SK-N-SH treated with all-trans-retinoic acid at 6 μM for 48 hours (cell line): ENCODE results near the gene PARVB.

Source experiments
- ATAC-seq: fragments of 200-7000 bp; cut with Tn5 transposase; 3 replicates; pipeline ENCODE4 v1.9.1; 2020; ENCODE audit warnings: mild to moderate bottlenecking, moderate library complexity
- ARNTL ChIP-seq: fragments of 450-650 bp; formaldehyde crosslinking; IDR thresholded peaks from 2 replicates; pipeline ENCODE4 v1.5.0; 2020; ENCODE audit warnings: low read depth, mild to moderate bottlenecking, moderate library complexity, borderline replicate concordance
- BACH2 ChIP-seq: fragments of 250-450 bp; sonication (Bioruptor Pico); IDR thresholded peaks from 2 replicates; pipeline ENCODE4 v1.9.0; 2021; ENCODE audit warnings: mild to moderate bottlenecking, borderline replicate concordance
- CSDC2 ChIP-seq: fragments of 250-450 bp; sonication (Bioruptor Pico); IDR thresholded peaks from 2 replicates; pipeline ENCODE4 v1.5.0; 2020; ENCODE audit warnings: mild to moderate bottlenecking, moderate library complexity
- ESRRG ChIP-seq: fragments of 250-450 bp; sonication (Bioruptor Pico); IDR thresholded peaks from 2 replicates; pipeline ENCODE4 v1.6.1; 2021; ENCODE audit warnings: mild to moderate bottlenecking
- GLIS3 ChIP-seq: fragments of 250-450 bp; sonication (Bioruptor Pico); IDR thresholded peaks from 2 replicates; pipeline ENCODE4 v1.5.0; 2020; ENCODE audit warnings: mild to moderate bottlenecking, moderate library complexity
- ISL1 ChIP-seq: fragments of 250-450 bp; sonication (Bioruptor Pico); IDR thresholded peaks from 2 replicates; pipeline ENCODE4 v2.1.2; 2022; ENCODE audit warnings: mild to moderate bottlenecking, moderate library complexity
- PPARA ChIP-seq: fragments of 250-450 bp; sonication (Bioruptor Pico); IDR thresholded peaks from 2 replicates; pipeline ENCODE4 v1.5.0; 2020; ENCODE audit warnings: mild to moderate bottlenecking, borderline replicate concordance
- RARB ChIP-seq: fragments of 250-450 bp; sonication (Bioruptor Pico); IDR thresholded peaks from 2 replicates; pipeline ENCODE4 v1.8.0; 2021; ENCODE audit warnings: mild to moderate bottlenecking, moderate library complexity
- SNAI2 ChIP-seq: fragments of 250-450 bp; sonication (Bioruptor Pico); IDR thresholded peaks from 2 replicates; pipeline ENCODE4 v1.5.0; 2020; ENCODE audit warnings: mild to moderate bottlenecking, moderate library complexity
- TCF4 ChIP-seq: fragments of 250-450 bp; sonication (Bioruptor Pico); IDR thresholded peaks from 2 replicates; pipeline ENCODE4 v1.8.0; 2021; ENCODE audit warnings: mild to moderate bottlenecking, moderate library complexity, borderline replicate concordance
- TOX ChIP-seq: fragments of 250-450 bp; sonication (Bioruptor Pico); IDR thresholded peaks from 2 replicates; pipeline ENCODE4 v1.8.0; 2021; ENCODE audit warnings: mild to moderate bottlenecking, moderate library complexity, borderline replicate concordance
- ZFP3 ChIP-seq: fragments of 250-450 bp; sonication (Bioruptor Pico); IDR thresholded peaks from 2 replicates; pipeline ENCODE4 v1.5.0; 2020; ENCODE audit warnings: mild to moderate bottlenecking, moderate library complexity
- ZFP30 ChIP-seq: fragments of 450-650 bp; formaldehyde crosslinking; IDR thresholded peaks from 2 replicates; pipeline ENCODE4 v1.5.0; 2022; ENCODE audit warnings: mild to moderate bottlenecking, moderate library complexity
- ZNF565 ChIP-seq: fragments of 450-650 bp; formaldehyde crosslinking; conservative IDR thresholded peaks from 2 replicates; pipeline ENCODE4 v1.5.0; 2020; ENCODE audit warnings: low read depth, mild to moderate bottlenecking, moderate library complexity
- ZNF70 ChIP-seq: fragments of 450-650 bp; formaldehyde crosslinking; IDR thresholded peaks from 2 replicates; pipeline ENCODE4 v1.5.0; 2020; ENCODE audit warnings: mild to moderate bottlenecking, moderate library complexity
- ZNF8 ChIP-seq: fragments of 450-650 bp; formaldehyde crosslinking; IDR thresholded peaks from 2 replicates; pipeline ENCODE4 v1.5.0; 2020; ENCODE audit warnings: mild to moderate bottlenecking, moderate library complexity
- TF ChIP-seq, protein P1 (sequence below): fragments of 250-450 bp; sonication (Bioruptor Pico); IDR thresholded peaks from 2 replicates; pipeline ENCODE4 v1.5.0; 2020; ENCODE audit warnings: mild to moderate bottlenecking, moderate library complexity
- TF ChIP-seq, protein P2 (sequence below): fragments of 250-450 bp; sonication (Bioruptor Pico); IDR thresholded peaks from 2 replicates; pipeline ENCODE4 v1.8.0; 2020; ENCODE audit warnings: mild to moderate bottlenecking, moderate library complexity, borderline replicate concordance
- TF ChIP-seq, protein P3 (sequence below): fragments of 250-450 bp; sonication (Bioruptor Pico); IDR thresholded peaks from 2 replicates; pipeline ENCODE4 v1.5.1; 2021; ENCODE audit warnings: mild to moderate bottlenecking, moderate library complexity
- TF ChIP-seq, protein P4 (sequence below): fragments of 250-450 bp; sonication (Bioruptor Pico); IDR thresholded peaks from 2 replicates; pipeline ENCODE4 v1.5.1; 2020; ENCODE audit warnings: low read depth, mild to moderate bottlenecking, moderate library complexity
- TF ChIP-seq, protein P5 (sequence below): fragments of 250-450 bp; sonication (Bioruptor Pico); IDR thresholded peaks from 2 replicates; pipeline ENCODE4 v1.8.0; 2021; ENCODE audit warnings: low read depth, mild to moderate bottlenecking, moderate library complexity, borderline replicate concordance

The PARVB gene

DNA sequence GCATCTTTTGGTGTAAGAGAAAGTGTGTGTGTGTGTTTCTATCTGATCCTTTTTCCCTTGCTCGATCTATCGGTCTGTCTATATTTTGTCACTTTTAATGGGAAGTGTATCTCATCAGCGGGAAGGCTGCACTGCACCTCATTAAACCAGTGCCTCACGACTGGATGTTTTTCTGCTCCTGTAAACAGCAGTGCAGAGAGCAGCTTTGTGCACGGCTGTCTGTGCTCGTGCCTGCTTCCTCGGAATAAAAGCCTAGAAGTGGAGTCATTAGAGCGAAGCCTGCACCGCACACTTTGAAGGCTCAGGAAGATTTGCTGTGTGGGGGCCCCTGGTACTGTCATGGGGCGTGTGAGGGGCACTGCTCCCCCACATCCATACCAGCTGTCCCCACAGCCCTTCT, 129.6 kb downstream of the PARVB start:
- ATAC-seq: no peak
- TF ChIP-seq, protein P1, sequence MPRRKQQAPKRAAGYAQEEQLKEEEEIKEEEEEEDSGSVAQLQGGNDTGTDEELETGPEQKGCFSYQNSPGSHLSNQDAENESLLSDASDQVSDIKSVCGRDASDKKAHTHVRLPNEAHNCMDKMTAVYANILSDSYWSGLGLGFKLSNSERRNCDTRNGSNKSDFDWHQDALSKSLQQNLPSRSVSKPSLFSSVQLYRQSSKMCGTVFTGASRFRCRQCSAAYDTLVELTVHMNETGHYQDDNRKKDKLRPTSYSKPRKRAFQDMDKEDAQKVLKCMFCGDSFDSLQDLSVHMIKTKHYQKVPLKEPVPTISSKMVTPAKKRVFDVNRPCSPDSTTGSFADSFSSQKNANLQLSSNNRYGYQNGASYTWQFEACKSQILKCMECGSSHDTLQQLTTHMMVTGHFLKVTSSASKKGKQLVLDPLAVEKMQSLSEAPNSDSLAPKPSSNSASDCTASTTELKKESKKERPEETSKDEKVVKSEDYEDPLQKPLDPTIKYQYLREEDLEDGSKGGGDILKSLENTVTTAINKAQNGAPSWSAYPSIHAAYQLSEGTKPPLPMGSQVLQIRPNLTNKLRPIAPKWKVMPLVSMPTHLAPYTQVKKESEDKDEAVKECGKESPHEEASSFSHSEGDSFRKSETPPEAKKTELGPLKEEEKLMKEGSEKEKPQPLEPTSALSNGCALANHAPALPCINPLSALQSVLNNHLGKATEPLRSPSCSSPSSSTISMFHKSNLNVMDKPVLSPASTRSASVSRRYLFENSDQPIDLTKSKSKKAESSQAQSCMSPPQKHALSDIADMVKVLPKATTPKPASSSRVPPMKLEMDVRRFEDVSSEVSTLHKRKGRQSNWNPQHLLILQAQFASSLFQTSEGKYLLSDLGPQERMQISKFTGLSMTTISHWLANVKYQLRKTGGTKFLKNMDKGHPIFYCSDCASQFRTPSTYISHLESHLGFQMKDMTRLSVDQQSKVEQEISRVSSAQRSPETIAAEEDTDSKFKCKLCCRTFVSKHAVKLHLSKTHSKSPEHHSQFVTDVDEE (CRISPR knock-in tag): no peak
- no peak for TF ChIP-seq GLIS3 (CRISPR knock-in tag)
- TF ChIP-seq, protein P2, sequence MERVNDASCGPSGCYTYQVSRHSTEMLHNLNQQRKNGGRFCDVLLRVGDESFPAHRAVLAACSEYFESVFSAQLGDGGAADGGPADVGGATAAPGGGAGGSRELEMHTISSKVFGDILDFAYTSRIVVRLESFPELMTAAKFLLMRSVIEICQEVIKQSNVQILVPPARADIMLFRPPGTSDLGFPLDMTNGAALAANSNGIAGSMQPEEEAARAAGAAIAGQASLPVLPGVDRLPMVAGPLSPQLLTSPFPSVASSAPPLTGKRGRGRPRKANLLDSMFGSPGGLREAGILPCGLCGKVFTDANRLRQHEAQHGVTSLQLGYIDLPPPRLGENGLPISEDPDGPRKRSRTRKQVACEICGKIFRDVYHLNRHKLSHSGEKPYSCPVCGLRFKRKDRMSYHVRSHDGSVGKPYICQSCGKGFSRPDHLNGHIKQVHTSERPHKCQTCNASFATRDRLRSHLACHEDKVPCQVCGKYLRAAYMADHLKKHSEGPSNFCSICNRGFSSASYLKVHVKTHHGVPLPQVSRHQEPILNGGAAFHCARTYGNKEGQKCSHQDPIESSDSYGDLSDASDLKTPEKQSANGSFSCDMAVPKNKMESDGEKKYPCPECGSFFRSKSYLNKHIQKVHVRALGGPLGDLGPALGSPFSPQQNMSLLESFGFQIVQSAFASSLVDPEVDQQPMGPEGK (CRISPR knock-in tag): no peak
- no peak for TF ChIP-seq ZFP30 (CRISPR knock-in tag)
- no peak for TF ChIP-seq SNAI2
- TF ChIP-seq, protein P3, sequence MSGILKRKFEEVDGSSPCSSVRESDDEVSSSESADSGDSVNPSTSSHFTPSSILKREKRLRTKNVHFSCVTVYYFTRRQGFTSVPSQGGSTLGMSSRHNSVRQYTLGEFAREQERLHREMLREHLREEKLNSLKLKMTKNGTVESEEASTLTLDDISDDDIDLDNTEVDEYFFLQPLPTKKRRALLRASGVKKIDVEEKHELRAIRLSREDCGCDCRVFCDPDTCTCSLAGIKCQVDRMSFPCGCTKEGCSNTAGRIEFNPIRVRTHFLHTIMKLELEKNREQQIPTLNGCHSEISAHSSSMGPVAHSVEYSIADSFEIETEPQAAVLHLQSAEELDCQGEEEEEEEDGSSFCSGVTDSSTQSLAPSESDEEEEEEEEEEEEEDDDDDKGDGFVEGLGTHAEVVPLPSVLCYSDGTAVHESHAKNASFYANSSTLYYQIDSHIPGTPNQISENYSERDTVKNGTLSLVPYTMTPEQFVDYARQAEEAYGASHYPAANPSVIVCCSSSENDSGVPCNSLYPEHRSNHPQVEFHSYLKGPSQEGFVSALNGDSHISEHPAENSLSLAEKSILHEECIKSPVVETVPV (CRISPR knock-in tag): no peak
- TF ChIP-seq, protein P4, sequence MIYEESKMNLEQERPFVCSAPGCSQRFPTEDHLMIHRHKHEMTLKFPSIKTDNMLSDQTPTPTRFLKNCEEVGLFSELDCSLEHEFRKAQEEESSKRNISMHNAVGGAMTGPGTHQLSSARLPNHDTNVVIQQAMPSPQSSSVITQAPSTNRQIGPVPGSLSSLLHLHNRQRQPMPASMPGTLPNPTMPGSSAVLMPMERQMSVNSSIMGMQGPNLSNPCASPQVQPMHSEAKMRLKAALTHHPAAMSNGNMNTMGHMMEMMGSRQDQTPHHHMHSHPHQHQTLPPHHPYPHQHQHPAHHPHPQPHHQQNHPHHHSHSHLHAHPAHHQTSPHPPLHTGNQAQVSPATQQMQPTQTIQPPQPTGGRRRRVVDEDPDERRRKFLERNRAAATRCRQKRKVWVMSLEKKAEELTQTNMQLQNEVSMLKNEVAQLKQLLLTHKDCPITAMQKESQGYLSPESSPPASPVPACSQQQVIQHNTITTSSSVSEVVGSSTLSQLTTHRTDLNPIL: no peak
- no peak for TF ChIP-seq ZNF8 (CRISPR knock-in tag)
- TF ChIP-seq RARB: no peak
- no peak for TF ChIP-seq ESRRG (CRISPR knock-in tag)
- TF ChIP-seq PPARA (CRISPR knock-in tag): no peak
- no peak for TF ChIP-seq ISL1 (CRISPR knock-in tag)
- TF ChIP-seq, protein P5, sequence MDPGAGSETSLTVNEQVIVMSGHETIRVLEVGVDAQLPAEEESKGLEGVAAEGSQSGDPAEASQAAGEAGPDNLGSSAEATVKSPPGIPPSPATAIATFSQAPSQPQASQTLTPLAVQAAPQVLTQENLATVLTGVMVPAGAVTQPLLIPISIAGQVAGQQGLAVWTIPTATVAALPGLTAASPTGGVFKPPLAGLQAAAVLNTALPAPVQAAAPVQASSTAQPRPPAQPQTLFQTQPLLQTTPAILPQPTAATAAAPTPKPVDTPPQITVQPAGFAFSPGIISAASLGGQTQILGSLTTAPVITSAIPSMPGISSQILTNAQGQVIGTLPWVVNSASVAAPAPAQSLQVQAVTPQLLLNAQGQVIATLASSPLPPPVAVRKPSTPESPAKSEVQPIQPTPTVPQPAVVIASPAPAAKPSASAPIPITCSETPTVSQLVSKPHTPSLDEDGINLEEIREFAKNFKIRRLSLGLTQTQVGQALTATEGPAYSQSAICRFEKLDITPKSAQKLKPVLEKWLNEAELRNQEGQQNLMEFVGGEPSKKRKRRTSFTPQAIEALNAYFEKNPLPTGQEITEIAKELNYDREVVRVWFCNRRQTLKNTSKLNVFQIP (CRISPR knock-in tag): no peak
- TF ChIP-seq CSDC2: no peak
- no peak for TF ChIP-seq ZNF70 (CRISPR knock-in tag)

DNA sequence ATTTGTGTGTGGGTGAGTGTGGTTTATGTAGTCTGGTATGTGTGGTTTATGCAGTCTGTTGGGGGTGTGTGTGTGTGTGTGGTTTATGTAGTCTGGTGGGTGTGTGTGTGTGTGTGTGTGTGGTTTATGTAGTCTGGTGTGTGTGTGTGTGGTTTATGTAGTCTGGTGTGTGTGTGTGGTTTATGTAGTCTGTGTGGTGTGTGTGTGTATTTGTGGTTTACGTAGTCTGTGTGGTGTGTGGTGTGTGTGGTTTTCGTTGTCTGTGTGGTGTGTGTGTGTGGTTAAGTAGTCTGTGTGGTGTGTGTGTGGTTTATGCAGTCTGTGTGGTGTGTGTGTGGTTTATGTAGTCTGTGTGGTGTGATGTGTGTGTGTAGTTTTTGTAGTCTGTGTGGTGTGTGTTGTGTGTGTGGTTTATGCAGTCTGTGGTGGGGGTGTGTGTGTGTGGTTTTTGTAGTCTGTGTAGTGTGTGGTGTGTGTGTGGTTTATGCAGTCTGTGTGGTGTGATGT, 130.4 kb downstream of the PARVB start:
- TF ChIP-seq, protein P1 (CRISPR knock-in tag): no peak
- ATAC-seq: no peak

DNA sequence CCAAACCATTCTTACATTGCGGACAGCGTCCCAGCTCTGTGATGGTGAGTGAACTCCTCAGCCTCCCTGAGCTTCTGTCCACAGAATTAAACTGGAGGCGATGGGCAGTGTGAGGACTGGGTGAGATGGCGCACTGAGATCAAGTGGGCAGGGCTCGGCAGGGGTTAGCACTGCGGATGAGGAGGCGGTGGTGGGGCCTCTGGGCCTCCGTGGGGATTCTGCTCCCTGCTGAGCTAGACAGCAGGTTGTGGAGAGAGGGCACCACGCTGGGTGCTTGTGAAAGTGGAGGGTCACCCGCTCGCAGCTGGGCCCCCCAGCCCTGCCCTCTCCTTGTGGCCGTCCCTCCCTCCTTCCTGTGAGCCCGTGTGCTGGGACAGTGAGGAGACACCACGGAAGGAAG, 131.0 kb downstream of the PARVB start:
- ATAC-seq: no peak
- TF ChIP-seq ZNF565 (CRISPR knock-in tag) (no peak), TCF4 (CRISPR knock-in tag) (no peak), ZNF70 (CRISPR knock-in tag) (no peak), ZFP30 (CRISPR knock-in tag) (no peak), ARNTL (no peak), TOX (no peak), ZFP3 (CRISPR knock-in tag) (no peak), ZNF8 (CRISPR knock-in tag) (no peak), CSDC2 (no peak), RARB (no peak), BACH2 (CRISPR knock-in tag) (no peak), GLIS3 (CRISPR knock-in tag) (no peak), ISL1 (CRISPR knock-in tag) (no peak)
- TF ChIP-seq, protein P2 (CRISPR knock-in tag): no peak
- TF ChIP-seq, protein P4: no peak
